ENCODE measurements around the gene ZER1.

Gene ZER1

GRCh38 chr9:128687453-128687852 lies 84.3 kb downstream of the ZER1 start:
- Mint-ChIP-seq H3K9me3 (ENCODE audit: low read depth) (no peaks in the 10 kb centered on the region), H3K36me3 (peaks cover 14% of the 10 kb centered on the region), H3K4me1 (ENCODE audit: low read depth) (peaks cover 62% of the 10 kb centered on the region), H3K4me3 (no peak overlapping the region), H3K27ac (peak overlapping the region; percentile 99), H3K27me3 (no peaks in the 10 kb centered on the region)

GRCh38 chr9:128685636-128686489 lies 85.9 kb downstream of the ZER1 start:
- no peaks in the 10 kb centered on the region for H3K9me3 Mint-ChIP-seq (ENCODE audit: low read depth)
- H3K27ac Mint-ChIP-seq: peak overlapping the region; percentile 98
- H3K4me1 Mint-ChIP-seq (ENCODE audit: low read depth): peaks cover 54% of the 10 kb centered on the region
- peak overlapping the region; percentile 100 for H3K4me3 Mint-ChIP-seq
- H3K36me3 Mint-ChIP-seq: peaks cover 8% of the 10 kb centered on the region
- no peaks in the 10 kb centered on the region for H3K27me3 Mint-ChIP-seq

GRCh38 chr9:128684325-128685199 lies 87.2 kb downstream of the ZER1 start:
- H3K4me3 Mint-ChIP-seq: peak overlapping the region; percentile 100
- H3K27me3 Mint-ChIP-seq: no peaks in the 10 kb centered on the region
- H3K9me3 Mint-ChIP-seq (ENCODE audit: low read depth): no peaks in the 10 kb centered on the region
- peaks cover 3% of the 10 kb centered on the region for H3K36me3 Mint-ChIP-seq
- peak overlapping the region; percentile 98 for H3K27ac Mint-ChIP-seq
- peaks cover 52% of the 10 kb centered on the region for H3K4me1 Mint-ChIP-seq (ENCODE audit: low read depth)

- peak overlapping the region; percentile 100 for H3K4me3 Mint-ChIP-seq
- peaks cover 3% of the 10 kb centered on the region for H3K36me3 Mint-ChIP-seq
- peaks cover 52% of the 10 kb centered on the region for H3K4me1 Mint-ChIP-seq (ENCODE audit: low read depth)
- H3K27me3 Mint-ChIP-seq: no peaks in the 10 kb centered on the region
- H3K9me3 Mint-ChIP-seq (ENCODE audit: low read depth): no peaks in the 10 kb centered on the region
- H3K27ac Mint-ChIP-seq: peak overlapping the region; percentile 98
Measured at GRCh38 chr9:128684065-128684324, 87.7 kb downstream of the ZER1 start.

GRCh38 chr9:128683340-128684064 lies 88.2 kb downstream of the ZER1 start:
- Mint-ChIP-seq H3K4me3 (peak overlapping the region; percentile 100), H3K27ac (peak overlapping the region; percentile 98), H3K27me3 (no peaks in the 10 kb centered on the region), H3K9me3 (ENCODE audit: low read depth) (no peaks in the 10 kb centered on the region), H3K4me1 (ENCODE audit: low read depth) (peaks cover 52% of the 10 kb centered on the region), H3K36me3 (peaks cover 3% of the 10 kb centered on the region)

All from activated naive CD8-positive, alpha-beta T cell (primary cell).